HG03159 (cell line): ENCODE data around the gene WDR90.

Source experiments
- ATAC-seq: cut with Tn5 transposase; IDR thresholded peaks from one replicate; pipeline ENCODE4 v1.9.1; 2021; ENCODE audit warnings: mild to moderate bottlenecking, moderate library complexity; ENCODE audit not compliant: unreplicated experiment

Gene WDR90

GRCh38 chr16:648781-649589 lies at the start of gene WDR90:
Gene WDR90, plus strand, starts transcription at chr16:649365. Its CDS starts 52 bp downstream, at chr16:649417.
- peak; percentile 82 for ATAC-seq

GRCh38 chr16:600781-601180 lies 48.4 kb upstream of the WDR90 start:
- no peak for ATAC-seq

GRCh38 chr16:603933-604332 lies 45.2 kb upstream of the WDR90 start:
- ATAC-seq = no peak

- ATAC-seq = no peak
Measured at GRCh38 chr16:606656-607307, 42.4 kb upstream of the WDR90 start.

- no peak for ATAC-seq
Measured at GRCh38 chr16:608019-608418, 41.1 kb upstream of the WDR90 start.

GRCh38 chr16:609316-609715 lies 39.8 kb upstream of the WDR90 start:
- no peak for ATAC-seq

GRCh38 chr16:609984-610383 lies 39.2 kb upstream of the WDR90 start:
- ATAC-seq = no peak

- no peak for ATAC-seq
Measured at GRCh38 chr16:610513-611381, 38.4 kb upstream of the WDR90 start.

GRCh38 chr16:615122-615521 lies 34.0 kb upstream of the WDR90 start:
- ATAC-seq = no peak

- ATAC-seq = no peak
Measured at GRCh38 chr16:616733-617586, 32.2 kb upstream of the WDR90 start.

- no peak for ATAC-seq
Measured at GRCh38 chr16:617855-618254, 31.3 kb upstream of the WDR90 start.

- no peak for ATAC-seq
Measured at GRCh38 chr16:619476-620100, 29.6 kb upstream of the WDR90 start.

- no peak for ATAC-seq
Measured at GRCh38 chr16:620700-621525, 28.3 kb upstream of the WDR90 start.

- ATAC-seq = no peak
Measured at GRCh38 chr16:621526-622105, 27.5 kb upstream of the WDR90 start.

GRCh38 chr16:622920-623280 lies 26.3 kb upstream of the WDR90 start:
- no peak for ATAC-seq

GRCh38 chr16:624526-625070 lies 24.6 kb upstream of the WDR90 start:
- no peak for ATAC-seq

GRCh38 chr16:625117-625976 lies 23.8 kb upstream of the WDR90 start:
- ATAC-seq = no peak
